H9 (cell line): ENCODE data around the gene EZH1. TPM values are rescaled to one million over a fixed set of nuclear protein-coding genes. Genes with fewer than 3 reads are reported as not detected.

Source experiments
- DNase-seq: peaks from one replicate; pipeline ENCODE4 v3.0.0-alpha.2; 2017
- H2AFZ ChIP-seq: one replicate; pipeline ENCODE4 v1.6.1; 2013; ENCODE audit warnings: mild to moderate bottlenecking, low read length, control low read depth, moderate library complexity
- H2AK5ac ChIP-seq: 2 replicates; pipeline ENCODE4 v1.6.1; 2013; ENCODE audit warnings: low read length, control low read depth, mixed read lengths; ENCODE audit not compliant: insufficient read length
- H2BK120ac ChIP-seq: one replicate; pipeline ENCODE4 v1.6.1; 2013; ENCODE audit warnings: low read depth, mild to moderate bottlenecking, low read length, control low read depth, inconsistent platforms; ENCODE audit not compliant: poor library complexity, severe bottlenecking
- H2BK12ac ChIP-seq: 2 replicates; pipeline ENCODE4 v1.6.1; 2013; ENCODE audit warnings: low read length, control low read depth, mixed read lengths, low read depth; ENCODE audit not compliant: insufficient read length
- H2BK15ac ChIP-seq: 2 replicates; pipeline ENCODE4 v1.6.1; 2013; ENCODE audit warnings: low read depth, low read length, control low read depth
- H2BK20ac ChIP-seq: one replicate; pipeline ENCODE4 v1.6.1; 2013; ENCODE audit warnings: low read depth, mild to moderate bottlenecking, low read length, control low read depth, inconsistent platforms; ENCODE audit not compliant: poor library complexity, severe bottlenecking
- H2BK5ac ChIP-seq: 2 replicates; pipeline ENCODE4 v1.6.1; 2013; ENCODE audit warnings: low read length, control low read depth, mixed read lengths; ENCODE audit not compliant: insufficient read length
- H3K14ac ChIP-seq: 2 replicates; pipeline ENCODE4 v1.6.1; 2013; ENCODE audit warnings: low read length, control low read depth; ENCODE audit not compliant: insufficient read depth
- H3K18ac ChIP-seq: 2 replicates; pipeline ENCODE4 v1.6.1; 2013; ENCODE audit warnings: low read depth, mild to moderate bottlenecking, mixed read lengths, low read length, control low read depth; ENCODE audit not compliant: insufficient read length
- H3K23ac ChIP-seq: 2 replicates; pipeline ENCODE4 v1.6.1; 2013; ENCODE audit warnings: low read length, control low read depth, mixed read lengths, low read depth; ENCODE audit not compliant: insufficient read length
- H3K23me2 ChIP-seq: 2 replicates; pipeline ENCODE4 v1.6.1; 2013; ENCODE audit warnings: low read depth, mild to moderate bottlenecking, mixed read lengths, low read length, control low read depth; ENCODE audit not compliant: insufficient read length, poor library complexity, severe bottlenecking
- H3K27ac ChIP-seq: 2 replicates; pipeline ENCODE4 v1.5.1; 2013; ENCODE audit warnings: low read length, control low read depth, mixed read lengths, low read depth; ENCODE audit not compliant: insufficient read length
- H3K27me3 ChIP-seq: 2 replicates; pipeline ENCODE4 v1.6.1; 2013; ENCODE audit warnings: low read length, control low read depth, inconsistent platforms; ENCODE audit not compliant: insufficient read depth
- H3K4ac ChIP-seq: 2 replicates; pipeline ENCODE4 v1.6.1; 2013; ENCODE audit warnings: low read depth, mild to moderate bottlenecking, control low read depth, inconsistent platforms, low read length, moderate library complexity
- H3K4me1 ChIP-seq: 2 replicates; pipeline ENCODE4 v1.6.1; 2013; ENCODE audit warnings: low read length, control low read depth, inconsistent platforms; ENCODE audit not compliant: insufficient read depth
- H3K4me2 ChIP-seq: 2 replicates; pipeline ENCODE4 v1.6.1; 2013; ENCODE audit warnings: low read length, control low read depth, mixed read lengths; ENCODE audit not compliant: insufficient read length, insufficient read depth
- H3K56ac ChIP-seq: 2 replicates; pipeline ENCODE4 v1.6.1; 2013; ENCODE audit warnings: low read depth, mild to moderate bottlenecking, mixed read lengths, low read length, control low read depth; ENCODE audit not compliant: insufficient read length
- H3K79me1 ChIP-seq: 2 replicates; pipeline ENCODE4 v1.6.1; 2013; ENCODE audit warnings: low read depth, mild to moderate bottlenecking, moderate library complexity, low read length, control low read depth, inconsistent platforms; ENCODE audit not compliant: insufficient read depth, poor library complexity, severe bottlenecking
- H3K79me2 ChIP-seq: 2 replicates; pipeline ENCODE4 v1.6.1; 2013; ENCODE audit warnings: low read length, control low read depth, inconsistent platforms; ENCODE audit not compliant: insufficient read depth
- H3K9ac ChIP-seq: 2 replicates; pipeline ENCODE4 v1.6.1; 2013; ENCODE audit warnings: low read length, control low read depth, mixed read lengths; ENCODE audit not compliant: insufficient read length; ENCODE audit errors: extremely low read depth
- H3K9me3 ChIP-seq: one replicate; pipeline ENCODE4 v1.6.1; 2013; ENCODE audit warnings: low read depth, low read length, inconsistent platforms; ENCODE audit not compliant: control insufficient read depth
- H3T11ph ChIP-seq: one replicate; pipeline ENCODE4 v1.6.1; 2013; ENCODE audit warnings: mild to moderate bottlenecking, low read length, control low read depth, inconsistent platforms
- H4K20me1 ChIP-seq: one replicate; pipeline ENCODE4 v1.6.1; 2013; ENCODE audit not compliant: control insufficient read depth, insufficient read length, insufficient read depth
- H4K5ac ChIP-seq: 2 replicates; pipeline ENCODE4 v1.6.1; 2013; ENCODE audit warnings: low read depth, mild to moderate bottlenecking, mixed read lengths, low read length, control low read depth; ENCODE audit not compliant: insufficient read length
- H4K8ac ChIP-seq: replicated peaks from 2 replicates; pipeline ENCODE4 v1.6.1; 2013; ENCODE audit warnings: low read length, control low read depth, mixed read lengths, low read depth; ENCODE audit not compliant: insufficient read length
- H4K91ac ChIP-seq: 2 replicates; pipeline ENCODE4 v1.6.1; 2013; ENCODE audit warnings: low read depth, mild to moderate bottlenecking, moderate library complexity, mixed read lengths, low read length, control low read depth; ENCODE audit not compliant: insufficient read length
- H3K27ac Mint-ChIP-seq, 3 experiments: 2 replicates in 2 of 3; 3 replicates in 1 of 3; pipeline ENCODE4 v1.8.0; 2020 to 2021; ENCODE audit warnings: mixed read lengths in 3 of 3, mild to moderate bottlenecking in 1 of 3, moderate library complexity in 1 of 3
- H3K27me3 Mint-ChIP-seq: 2 replicates; pipeline ENCODE4 v1.8.0; 2021; ENCODE audit warnings: low read depth, mild to moderate bottlenecking, moderate library complexity, mixed read lengths
- H3K36me3 Mint-ChIP-seq, 3 experiments: 2 replicates in 2 of 3; 3 replicates in 1 of 3; pipeline ENCODE4 v1.8.0; 2020 to 2021; ENCODE audit warnings: low read depth in 3 of 3, mixed read lengths in 3 of 3; ENCODE audit not compliant: insufficient read depth in 1 of 3
- H3K4me1 Mint-ChIP-seq, 2 experiments: 2 replicates each; pipeline ENCODE4 v1.8.0; 2020; ENCODE audit warnings: mixed read lengths in 2 of 2
- H3K4me3 Mint-ChIP-seq, 2 experiments: 2 replicates in 1 of 2; 3 replicates in 1 of 2; pipeline ENCODE4 v1.8.0; 2020 to 2021; ENCODE audit warnings: mild to moderate bottlenecking in 2 of 2, mixed read lengths in 2 of 2, moderate library complexity in 1 of 2
- H3K9me3 Mint-ChIP-seq, 2 experiments: 2 replicates in 1 of 2; 3 replicates in 1 of 2; pipeline ENCODE4 v1.8.0; 2020; ENCODE audit warnings: mild to moderate bottlenecking in 2 of 2, mixed read lengths in 2 of 2, moderate library complexity in 1 of 2
- WGBS: extraction: QIAGEN DNeasy Blood & Tissue Kit; methylation state at CpG from one replicate; pipeline ENCODE4 v1.1.7; 2013; ENCODE audit warnings: missing lambda C conversion rate, low lambda C conversion rate, mixed read lengths; ENCODE audit not compliant: insufficient read length; ENCODE audit errors: extremely low coverage; 5-methylcytosine and 5-hydroxymethylcytosine counted together
- total RNA-seq: library from RNA; stranded (reverse); gene quantifications from 2 replicates; pipeline ENCODE4 v1.2.1, GENCODE V29; 2021
- TF ChIP-seq, protein P1 (sequence below): fragments of 200-600 bp; sonication (generic); conservative IDR thresholded peaks from 3 replicates; pipeline ENCODE4 v1.8.0; 2021; ENCODE audit warnings: antibody characterized with exemption, mild to moderate bottlenecking

EZH1 gene
- total RNA-seq, 1 experiment from 2014 or later, result 17.9 TPM

DNA sequence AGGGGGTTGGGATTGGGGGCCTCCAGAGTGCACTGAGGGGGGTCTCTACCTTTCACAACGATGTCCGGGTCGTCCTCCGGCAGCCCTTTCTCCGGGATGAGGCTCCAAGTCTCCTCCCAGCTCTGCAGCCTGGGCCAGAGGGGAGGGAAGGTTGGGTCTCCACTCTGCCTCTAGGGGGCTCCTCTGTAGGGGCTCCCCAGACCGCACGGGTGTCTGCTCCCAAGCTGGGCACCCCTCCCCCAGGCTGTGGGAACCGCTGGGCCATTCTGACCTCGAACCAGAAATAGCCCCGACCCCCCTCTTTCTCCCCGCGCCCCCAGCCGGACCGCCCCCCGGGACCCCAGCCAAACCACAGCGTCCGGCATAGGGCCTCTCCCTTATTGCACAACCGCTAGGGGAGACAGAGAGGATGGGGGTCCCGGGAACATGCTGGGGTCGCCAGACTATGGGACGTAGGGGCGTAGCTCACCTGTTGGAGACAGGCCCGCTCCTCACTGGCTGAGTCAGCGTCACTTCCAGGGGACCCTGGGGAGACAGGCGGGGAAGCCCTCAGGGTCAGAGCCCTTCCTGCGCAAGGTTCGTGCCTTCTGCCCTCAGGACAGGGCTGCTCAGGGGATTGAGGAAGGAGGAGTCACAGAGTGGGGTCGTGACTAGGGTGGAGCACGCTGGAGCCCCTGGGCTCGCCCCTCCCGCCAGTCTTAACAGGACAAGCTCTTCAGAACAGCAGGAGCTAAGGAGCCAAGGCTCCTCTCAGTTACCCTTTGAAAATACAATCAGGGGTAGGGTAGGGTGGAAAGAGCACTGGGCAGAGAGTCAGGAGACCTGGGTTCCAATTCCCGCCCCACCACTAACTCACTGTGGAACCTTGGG lies 70.7 kb downstream of the EZH1 start:
- Histone ChIP-seq H3T11ph (no peak overlapping the region), H3K4me2 (peak overlapping the region; percentile 80), H2BK15ac (no peak overlapping the region), H4K20me1 (no peaks in the 10 kb centered on the region), H4K5ac (no peak overlapping the region), H2AK5ac (no peak overlapping the region), H3K27me3 (no peaks in the 10 kb centered on the region), H4K8ac (no peak overlapping the region), H3K27ac (no peak overlapping the region), H2BK12ac (no peak overlapping the region), H3K9ac (no peak overlapping the region), H2AFZ (no peak overlapping the region), H3K79me2 (no peaks in the 10 kb centered on the region; the same call in 1 of the 2 replicates), H3K9me3 (no peaks in the 10 kb centered on the region), H2BK120ac (no peak overlapping the region), H3K23me2 (peaks cover 30% of the 10 kb centered on the region), H3K23ac (no peak overlapping the region), H3K4me1 (peaks cover 4% of the 10 kb centered on the region; the same call in 1 of the 2 replicates), H3K14ac (no peak overlapping the region; the same call in 1 of the 2 replicates), H3K4ac (no peak overlapping the region), H3K18ac (no peak overlapping the region), H3K56ac (no peak overlapping the region), H3K79me1 (no peaks in the 10 kb centered on the region), H4K91ac (no peak overlapping the region), H2BK5ac (no peak overlapping the region), H2BK20ac (no peak overlapping the region)
- Mint-ChIP-seq H3K27ac (no peak overlapping the region), H3K4me1 (peaks cover 31 to 41% of the 10 kb centered on the region in 2 experiments), H3K4me3 (peak overlapping the region; percentile 77 to 82), H3K27me3 (peaks cover 4% of the 10 kb centered on the region; the same call in 1 of the 2 replicates), H3K36me3 (peaks cover 9 to 20% (median 14%) of the 10 kb centered on the region in 3 experiments), H3K9me3 (no peaks in the 10 kb centered on the region)
- no CpG with 5 or more reads among the region's 32 CpGs for WGBS
- peak; percentile 89 for DNase-seq
- TF ChIP-seq, protein P1, sequence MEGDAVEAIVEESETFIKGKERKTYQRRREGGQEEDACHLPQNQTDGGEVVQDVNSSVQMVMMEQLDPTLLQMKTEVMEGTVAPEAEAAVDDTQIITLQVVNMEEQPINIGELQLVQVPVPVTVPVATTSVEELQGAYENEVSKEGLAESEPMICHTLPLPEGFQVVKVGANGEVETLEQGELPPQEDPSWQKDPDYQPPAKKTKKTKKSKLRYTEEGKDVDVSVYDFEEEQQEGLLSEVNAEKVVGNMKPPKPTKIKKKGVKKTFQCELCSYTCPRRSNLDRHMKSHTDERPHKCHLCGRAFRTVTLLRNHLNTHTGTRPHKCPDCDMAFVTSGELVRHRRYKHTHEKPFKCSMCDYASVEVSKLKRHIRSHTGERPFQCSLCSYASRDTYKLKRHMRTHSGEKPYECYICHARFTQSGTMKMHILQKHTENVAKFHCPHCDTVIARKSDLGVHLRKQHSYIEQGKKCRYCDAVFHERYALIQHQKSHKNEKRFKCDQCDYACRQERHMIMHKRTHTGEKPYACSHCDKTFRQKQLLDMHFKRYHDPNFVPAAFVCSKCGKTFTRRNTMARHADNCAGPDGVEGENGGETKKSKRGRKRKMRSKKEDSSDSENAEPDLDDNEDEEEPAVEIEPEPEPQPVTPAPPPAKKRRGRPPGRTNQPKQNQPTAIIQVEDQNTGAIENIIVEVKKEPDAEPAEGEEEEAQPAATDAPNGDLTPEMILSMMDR, result peak; percentile 80
